ENCODE results near the gene UXS1.
"Not testable (repeated sequence)": the region's sequence is repeated elsewhere in the genome, so short reads cannot be mapped to it uniquely, and the experiment has no call there.

Gene UXS1

DNA sequence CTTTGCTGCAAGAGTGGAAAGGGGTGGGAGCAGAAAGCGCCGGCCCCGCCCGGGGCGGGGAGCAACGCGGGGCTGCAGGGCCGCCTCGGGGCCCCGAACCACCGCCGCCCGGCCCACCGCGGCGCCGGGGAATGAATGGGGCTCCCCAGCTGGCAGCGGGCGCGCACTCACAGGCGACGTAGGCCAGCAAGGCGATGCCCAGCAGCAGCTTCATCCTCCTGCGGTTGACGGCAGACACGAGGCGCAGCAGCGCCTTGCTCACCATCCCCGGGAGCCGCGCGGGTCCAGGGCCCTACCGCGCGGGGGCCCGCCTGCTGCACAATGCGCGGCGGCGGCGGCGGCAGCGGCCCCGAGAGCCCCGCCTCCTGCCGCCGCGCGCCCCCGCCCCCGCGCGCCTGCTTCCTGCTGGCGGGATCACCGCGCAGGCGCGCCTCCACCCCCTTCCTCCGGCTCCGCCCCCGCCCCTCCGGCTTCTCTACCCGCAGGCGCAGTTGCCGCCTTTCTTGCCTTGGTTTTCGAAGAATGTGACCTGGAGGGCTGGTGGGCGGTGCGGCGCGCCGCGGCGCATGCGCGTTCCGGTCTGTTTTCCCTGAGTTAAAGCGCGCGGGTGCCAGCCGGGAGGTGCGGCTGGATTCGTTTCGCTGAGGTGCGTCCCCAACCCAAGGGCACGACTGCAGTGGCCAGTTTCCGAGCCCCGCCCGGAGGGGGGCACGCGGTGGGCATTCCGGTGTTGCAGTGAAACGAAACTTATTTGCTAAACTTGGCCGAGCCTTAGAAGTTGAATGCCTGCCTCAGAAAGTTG, at the start of gene UXS1:
TSS of gene UXS1 (minus strand) at position 325 of the 802 bp plus-strand sequence. CDS start at position 265, 60 bp downstream.
- H3K4me1 ChIP-seq = peaks cover 0 to 30% (median 16%) of the 10 kb centered on the region in 4 donors
- H3K4me3 ChIP-seq = peak within 1 kb of the TSS; percentile 88
- H3K9me3 ChIP-seq = no peaks in the 10 kb centered on the region
- peak; percentile 98 to 99 for DNase-seq
- no peaks in the 10 kb centered on the region for H3K27me3 ChIP-seq
- TF ChIP-seq CTCF (IDR thresholded peaks at IDR 0.05) = no peak
- intact Hi-C loops (cut with DNase I; ENCODE audit: low total_unique reads) = no loop called here
- H3K27ac ChIP-seq = peak within 1 kb of the TSS; percentile 80 to 82
- H3K36me3 ChIP-seq = no peaks in the 10 kb centered on the region

DNA sequence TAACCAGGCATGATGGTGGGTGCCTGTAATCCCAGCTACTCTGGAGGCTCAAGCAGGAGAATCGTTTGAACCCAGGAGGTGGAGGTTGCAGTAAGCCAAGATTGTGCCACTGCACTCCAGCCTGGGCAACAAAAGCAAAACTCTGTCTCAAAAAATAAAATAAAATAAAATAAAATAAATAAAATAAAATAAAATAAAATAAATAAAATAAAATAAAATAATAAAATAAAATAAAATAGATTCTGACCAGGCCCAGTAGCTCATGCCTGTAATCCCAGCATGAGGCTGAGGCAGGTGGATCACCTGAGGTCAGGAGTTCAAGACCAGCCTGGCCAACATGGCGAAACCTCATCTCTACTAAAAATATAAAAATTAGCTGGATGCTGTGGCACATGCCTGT, 45.4 kb upstream of the UXS1 start:
- H3K4me1 ChIP-seq; intact Hi-C loops (cut with DNase I; ENCODE audit: low total_unique reads); H3K4me3 ChIP-seq; H3K27me3 ChIP-seq; H3K9me3 ChIP-seq; H3K36me3 ChIP-seq; H3K27ac ChIP-seq; DNase-seq: not testable (repeated sequence)

GRCh38 chr2:106235392-106235791, 41.3 kb upstream of the UXS1 start:
- intact Hi-C loops (cut with DNase I; ENCODE audit: low total_unique reads); H3K27ac ChIP-seq; H3K36me3 ChIP-seq; DNase-seq; H3K9me3 ChIP-seq; H3K27me3 ChIP-seq; H3K4me3 ChIP-seq; H3K4me1 ChIP-seq: not testable (repeated sequence)

- Histone ChIP-seq H3K4me1 (no peaks in the 10 kb centered on the region), H3K27me3 (peaks cover 0 to 5% of the 10 kb centered on the region in 2 donors), H3K27ac (no peak overlapping the region), H3K9me3 (peaks cover 0 to 9% (median 4%) of the 10 kb centered on the region in 3 donors), H3K36me3 (no peaks in the 10 kb centered on the region), H3K4me3 (no peak overlapping the region)
- intact Hi-C loops (cut with DNase I; ENCODE audit: low total_unique reads) = no loop called here
- DNase-seq = no peak
- no peak for TF ChIP-seq CTCF (IDR thresholded peaks at IDR 0.05)
Observed at GRCh38 chr2:106233350-106233706, 39.2 kb upstream of the UXS1 start.

DNA sequence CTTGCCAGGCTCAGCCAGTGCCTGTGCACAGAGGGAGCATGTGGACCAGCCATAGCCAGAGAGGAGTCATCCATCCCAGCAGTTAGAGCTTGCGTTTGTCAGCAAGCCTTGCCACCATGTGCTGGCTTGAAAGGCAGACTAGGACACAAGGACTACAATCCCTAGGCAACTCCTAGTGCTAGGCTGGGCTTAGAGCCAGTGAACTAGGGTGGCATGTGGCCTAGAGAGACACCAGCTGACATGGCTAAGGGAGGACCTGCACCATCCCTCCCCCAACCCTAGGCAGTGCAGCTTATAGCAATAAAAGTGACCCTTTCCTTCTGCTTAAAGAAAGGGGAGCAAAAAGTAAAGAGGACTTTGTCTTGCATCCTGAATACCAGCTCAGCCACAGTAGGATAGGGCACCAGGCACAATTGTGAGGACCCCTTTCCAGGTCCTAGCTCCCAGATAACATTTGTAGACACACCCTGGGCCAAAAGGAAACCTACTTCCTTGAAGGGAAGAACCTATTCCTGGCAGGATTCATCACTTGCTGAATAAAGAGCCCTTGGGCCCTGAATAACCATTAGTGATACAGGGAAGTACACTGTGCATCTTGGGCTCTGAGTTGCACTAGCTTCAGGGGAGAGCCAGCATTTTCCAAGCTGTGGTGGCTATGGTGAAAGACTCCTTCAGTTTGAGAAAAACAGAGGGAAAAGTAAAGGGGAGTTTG, 38.7 kb upstream of the UXS1 start:
- DNase-seq = no peak
- H3K27me3 ChIP-seq = peaks cover 0 to 5% of the 10 kb centered on the region in 2 donors
- H3K4me3 ChIP-seq = no peak overlapping the region
- H3K36me3 ChIP-seq = no peaks in the 10 kb centered on the region
- intact Hi-C loops (cut with DNase I; ENCODE audit: low total_unique reads) = no loop called here
- H3K27ac ChIP-seq = no peak overlapping the region
- H3K4me1 ChIP-seq = no peaks in the 10 kb centered on the region
- peaks cover 0 to 9% (median 4%) of the 10 kb centered on the region in 3 donors for H3K9me3 ChIP-seq
- no peak for TF ChIP-seq CTCF (IDR thresholded peaks at IDR 0.05)

- H3K4me1 ChIP-seq = no peaks in the 10 kb centered on the region
- no peak for TF ChIP-seq CTCF (IDR thresholded peaks at IDR 0.05)
- intact Hi-C loops (cut with DNase I; ENCODE audit: low total_unique reads) = no loop called here
Observed at GRCh38 chr2:106223347-106223746, 29.2 kb upstream of the UXS1 start.

GRCh38 chr2:106222057-106222456, 28.0 kb upstream of the UXS1 start:
- H3K9me3 ChIP-seq; H3K27ac ChIP-seq; H3K36me3 ChIP-seq; H3K4me1 ChIP-seq; H3K27me3 ChIP-seq; DNase-seq; H3K4me3 ChIP-seq; intact Hi-C loops (cut with DNase I; ENCODE audit: low total_unique reads): not testable (repeated sequence)

More at GRCh38 chr2:106223347-106223746, 29.2 kb upstream of the UXS1 start:
- H3K36me3 ChIP-seq = no peaks in the 10 kb centered on the region
- H3K27ac ChIP-seq = no peak overlapping the region
- no peak for DNase-seq
- H3K4me3 ChIP-seq = no peak overlapping the region
- no peaks in the 10 kb centered on the region for H3K9me3 ChIP-seq
- H3K27me3 ChIP-seq = no peaks in the 10 kb centered on the region
